AG09309 (cell line): ENCODE measurements around the gene PIH1D2.
"Not testable (repeated sequence)": the region's sequence is repeated elsewhere in the genome, so short reads cannot be mapped to it uniquely, and the experiment has no call there.

Experiments
- DNase-seq: peaks from one replicate; pipeline ENCODE4 v3.0.0-alpha.2; 2010; ENCODE audit warnings: low read depth
- H3K4me3 ChIP-seq: 2 replicates; pipeline ENCODE4 v1.5.1; 2011; ENCODE audit warnings: mild to moderate bottlenecking, low read depth, low read length, moderate library complexity; ENCODE audit not compliant: control insufficient read depth
- TF ChIP-seq, protein P1 (sequence below): IDR thresholded peaks from 2 replicates; pipeline ENCODE4 v1.5.1; 2011; ENCODE audit warnings: mild to moderate bottlenecking, low read depth, low read length, inconsistent platforms; ENCODE audit not compliant: insufficient read depth, control insufficient read depth; ENCODE audit errors: missing control alignments

The PIH1D2 gene

DNA sequence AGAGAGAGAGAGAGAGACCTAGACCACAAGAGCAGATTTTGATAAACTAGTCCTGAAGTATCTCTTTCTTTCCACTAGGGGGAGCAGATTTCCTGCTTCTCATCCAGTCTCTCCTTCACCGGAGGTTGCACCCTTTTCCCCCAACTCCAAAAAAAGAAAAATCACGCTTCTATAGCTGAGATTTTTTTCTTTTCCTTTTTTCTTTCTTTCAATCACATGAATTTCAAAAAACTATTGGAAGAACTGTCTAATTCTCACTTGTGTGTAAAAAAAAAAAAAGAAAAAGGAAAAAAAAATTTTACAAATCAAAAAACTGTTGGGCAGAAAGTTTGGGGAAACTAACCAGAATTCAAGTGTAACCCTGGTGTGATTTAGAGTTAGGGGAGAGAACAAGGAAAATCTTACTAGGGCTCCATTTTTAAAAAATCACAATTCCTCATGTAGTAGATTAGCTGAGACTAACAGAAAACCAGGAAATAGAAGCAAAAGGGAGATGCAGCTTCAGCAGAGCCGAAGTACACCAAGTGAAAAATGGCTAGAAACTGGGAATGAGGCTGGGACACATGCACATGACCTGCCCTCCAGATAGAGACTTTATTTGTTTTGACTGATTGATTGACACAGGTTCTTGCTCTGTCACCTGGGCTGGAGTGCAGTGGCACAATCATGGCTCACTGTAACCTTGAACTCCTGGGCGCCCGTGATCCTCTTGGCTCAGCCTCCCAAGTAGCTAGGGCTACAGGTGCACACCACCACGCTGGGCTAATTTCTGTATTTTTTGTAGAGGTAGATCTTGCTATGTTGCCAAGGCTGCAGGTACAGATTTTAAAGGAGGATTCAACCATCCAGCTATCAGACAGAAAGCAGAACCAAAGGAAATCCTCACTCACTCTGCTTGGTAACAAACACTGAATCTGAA is 40.0 kb upstream of the PIH1D2 start:
- H3K4me3 ChIP-seq: no peak overlapping the region
- peak; percentile 47 for DNase-seq
- TF ChIP-seq, protein P1, sequence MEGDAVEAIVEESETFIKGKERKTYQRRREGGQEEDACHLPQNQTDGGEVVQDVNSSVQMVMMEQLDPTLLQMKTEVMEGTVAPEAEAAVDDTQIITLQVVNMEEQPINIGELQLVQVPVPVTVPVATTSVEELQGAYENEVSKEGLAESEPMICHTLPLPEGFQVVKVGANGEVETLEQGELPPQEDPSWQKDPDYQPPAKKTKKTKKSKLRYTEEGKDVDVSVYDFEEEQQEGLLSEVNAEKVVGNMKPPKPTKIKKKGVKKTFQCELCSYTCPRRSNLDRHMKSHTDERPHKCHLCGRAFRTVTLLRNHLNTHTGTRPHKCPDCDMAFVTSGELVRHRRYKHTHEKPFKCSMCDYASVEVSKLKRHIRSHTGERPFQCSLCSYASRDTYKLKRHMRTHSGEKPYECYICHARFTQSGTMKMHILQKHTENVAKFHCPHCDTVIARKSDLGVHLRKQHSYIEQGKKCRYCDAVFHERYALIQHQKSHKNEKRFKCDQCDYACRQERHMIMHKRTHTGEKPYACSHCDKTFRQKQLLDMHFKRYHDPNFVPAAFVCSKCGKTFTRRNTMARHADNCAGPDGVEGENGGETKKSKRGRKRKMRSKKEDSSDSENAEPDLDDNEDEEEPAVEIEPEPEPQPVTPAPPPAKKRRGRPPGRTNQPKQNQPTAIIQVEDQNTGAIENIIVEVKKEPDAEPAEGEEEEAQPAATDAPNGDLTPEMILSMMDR: peak; percentile 69

DNA sequence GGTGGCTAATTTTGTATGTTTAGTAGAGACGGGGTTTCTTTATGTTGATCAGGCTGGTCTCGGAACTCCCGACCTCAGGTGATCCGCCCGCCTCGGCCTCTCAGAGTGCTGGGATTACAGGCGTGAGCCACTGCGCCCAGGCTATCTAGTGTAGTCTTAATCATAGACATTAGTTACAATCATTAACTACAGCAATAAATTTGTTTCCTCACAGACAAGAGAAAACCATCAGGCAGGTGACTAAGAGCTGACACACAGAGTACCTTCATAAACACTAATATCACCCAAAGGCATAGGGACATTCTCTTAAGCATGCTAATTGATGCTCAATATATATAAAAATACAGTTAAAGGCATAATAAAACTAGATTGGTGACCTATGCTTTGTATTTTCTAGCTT is 32.3 kb upstream of the PIH1D2 start:
- TF ChIP-seq, protein P1: no peak
- DNase-seq: no peak
- H3K4me3 ChIP-seq: no peak overlapping the region

DNA sequence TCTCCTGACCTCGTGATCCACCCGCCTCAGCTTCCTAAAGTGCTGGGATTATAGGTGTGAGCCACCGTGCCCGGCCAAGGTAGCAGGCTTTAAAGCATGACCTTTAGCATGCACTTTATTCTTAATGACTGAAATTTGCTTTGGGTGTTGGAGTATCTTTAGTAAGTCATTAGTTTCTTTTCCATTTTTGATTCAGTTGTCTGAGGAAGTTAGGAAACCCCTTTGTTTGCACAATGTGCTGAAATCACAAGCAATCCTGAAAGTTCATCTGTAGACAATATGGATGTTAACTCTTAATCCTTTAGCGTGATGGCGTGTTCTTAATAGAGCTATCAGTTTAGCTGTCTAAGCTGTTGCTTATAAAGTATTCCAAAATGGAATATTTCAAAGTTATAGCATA is 29.6 kb upstream of the PIH1D2 start:
- DNase-seq: no peak
- TF ChIP-seq, protein P1: no peak
- no peak overlapping the region for H3K4me3 ChIP-seq

GRCh38 chr11:112100462-112100861 is 26.6 kb upstream of the PIH1D2 start:
- TF ChIP-seq, protein P1: no peak
- H3K4me3 ChIP-seq: no peak overlapping the region
- DNase-seq: no peak

DNA sequence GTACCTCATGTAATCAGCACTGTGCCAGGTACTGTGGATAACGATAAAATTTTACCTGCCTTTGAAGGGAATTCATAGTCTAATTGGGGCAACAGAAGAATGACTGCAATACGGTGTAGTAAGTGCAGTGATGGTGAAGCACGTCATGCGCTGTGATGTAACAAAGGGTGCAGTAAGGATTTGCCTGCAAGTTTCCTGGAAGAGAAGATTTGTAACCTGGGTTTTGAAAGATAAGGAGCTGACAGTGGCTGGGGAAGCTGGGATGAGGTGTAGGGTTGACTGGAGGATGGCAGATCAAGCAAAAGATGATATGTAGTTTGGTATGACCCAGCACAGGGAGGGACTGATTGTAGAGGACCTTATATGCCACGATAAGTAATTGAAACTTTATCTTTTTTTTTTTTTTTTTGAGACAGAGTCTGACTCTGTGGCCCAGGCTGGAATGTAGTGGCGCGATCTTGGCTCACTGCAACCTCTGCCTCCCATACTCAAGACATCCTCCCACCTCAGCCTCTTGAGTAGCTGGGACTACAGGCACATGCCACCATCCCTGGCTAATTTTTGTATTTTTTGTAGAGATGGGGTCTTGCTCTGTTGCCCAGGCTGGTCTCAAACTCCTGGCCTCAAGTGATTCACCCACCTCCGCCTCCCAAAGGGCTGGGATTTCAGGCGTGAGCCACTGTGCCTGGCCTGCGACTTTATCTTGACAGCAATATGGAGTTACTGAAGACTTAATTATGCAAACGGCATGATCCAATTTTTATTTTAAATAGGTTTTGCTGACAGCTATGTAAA is 24.1 kb upstream of the PIH1D2 start:
- H3K4me3 ChIP-seq: no peak overlapping the region
- DNase-seq: no peak
- TF ChIP-seq, protein P1: no peak

DNA sequence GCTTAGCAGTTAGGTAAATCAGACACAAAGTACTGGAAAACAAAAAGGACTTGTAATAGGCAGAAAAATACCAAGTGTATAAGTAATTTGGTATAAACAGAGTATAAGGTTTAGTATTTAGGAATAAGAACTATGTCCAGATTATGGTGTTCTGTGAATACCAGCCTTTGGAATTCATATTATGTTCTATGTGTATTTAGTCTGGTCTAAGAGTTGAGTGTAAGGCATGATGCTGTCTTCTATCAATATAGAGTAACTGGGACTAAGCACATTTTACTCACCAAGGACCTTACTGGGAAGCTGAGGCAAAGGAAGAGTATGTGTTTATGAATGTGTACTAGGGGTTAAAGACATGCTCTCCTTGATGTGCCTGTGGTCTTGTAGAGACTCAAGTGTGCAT is 22.4 kb upstream of the PIH1D2 start:
- TF ChIP-seq, protein P1: no peak
- no peak for DNase-seq
- H3K4me3 ChIP-seq: no peak overlapping the region

- DNase-seq: not testable (repeated sequence)
Observed at GRCh38 chr11:112095302-112095701, 21.5 kb upstream of the PIH1D2 start.

More at GRCh38 chr11:112095302-112095701, 21.5 kb upstream of the PIH1D2 start:
- H3K4me3 ChIP-seq: not testable (repeated sequence)
